Activated naive CD4-positive, alpha-beta T cell treated with anti-CD3 and anti-CD28 coated beads, Interleukin-2, amount 10 ng/mL, durations not matched to agents 7 days and 5 days (primary cell): ENCODE measurements around the gene CAPN15.

ENCODE experiments used
- CTCF ChIA-PET: fragments of 350-600 bp; sonication (Branson Sonifier 250); formaldehyde crosslinking; loops from one replicate; lab custom pipeline; 2021; ENCODE audit warnings: antibody characterized with exemption; lab: Charles Lee
- DNase-seq: peaks from one replicate; pipeline ENCODE4 v3.0.0-alpha.2; 2020
- H3K27ac Mint-ChIP-seq: one replicate; pipeline ENCODE4 v1.8.0; 2021; ENCODE audit warnings: mild to moderate bottlenecking, moderate library complexity, mixed read lengths
- H3K27me3 Mint-ChIP-seq: one replicate; pipeline ENCODE4 v1.8.0; 2021; ENCODE audit warnings: mild to moderate bottlenecking, mixed read lengths
- H3K36me3 Mint-ChIP-seq: one replicate; pipeline ENCODE4 v1.8.0; 2021; ENCODE audit warnings: mixed read lengths
- H3K4me1 Mint-ChIP-seq: one replicate; pipeline ENCODE4 v1.8.0; 2021; ENCODE audit warnings: mixed read lengths
- H3K4me3 Mint-ChIP-seq: one replicate; pipeline ENCODE4 v1.8.0; 2021; ENCODE audit warnings: mild to moderate bottlenecking, moderate library complexity, mixed read lengths
- H3K9me3 Mint-ChIP-seq: one replicate; pipeline ENCODE4 v1.8.0; 2021; ENCODE audit warnings: mixed read lengths

Gene CAPN15

DNA sequence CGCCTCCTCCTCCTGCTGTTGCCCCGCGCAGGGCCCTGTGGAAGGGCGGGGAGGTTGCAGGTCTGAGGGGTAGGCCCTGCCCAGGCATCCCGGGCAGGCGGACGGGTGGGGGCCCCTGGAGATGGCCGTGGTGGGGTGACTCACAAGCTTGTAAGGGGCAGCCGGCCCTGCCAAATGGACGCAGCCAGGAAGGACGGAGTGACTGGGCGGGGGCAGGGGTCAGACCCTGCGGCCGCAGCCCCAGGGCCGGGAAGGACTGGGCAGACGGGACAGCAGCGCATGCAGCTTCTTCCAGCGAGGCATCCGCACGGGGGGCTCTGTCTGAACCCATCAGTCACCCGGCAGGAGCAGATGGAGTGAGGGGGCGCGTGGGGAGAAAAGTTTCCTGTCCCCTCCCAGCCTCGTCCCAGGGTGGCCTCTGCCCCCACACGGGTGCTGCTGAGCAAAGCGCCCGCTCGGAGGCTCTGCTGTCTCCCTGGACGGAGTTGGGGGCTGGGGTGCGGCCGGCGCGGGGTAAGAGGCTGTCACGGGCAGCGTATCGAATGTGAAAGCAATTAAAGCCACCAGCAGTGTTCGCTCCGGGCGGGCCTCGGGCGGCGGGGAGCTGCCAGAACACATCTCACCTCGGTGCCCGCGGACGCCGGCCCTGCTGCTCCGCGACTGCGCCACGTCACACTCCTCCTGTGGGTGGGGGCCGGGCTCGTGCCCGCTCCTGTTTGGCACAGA, 27.3 kb downstream of the CAPN15 start:
- Mint-ChIP-seq H3K36me3 (peaks cover 4% of the 10 kb centered on the region), H3K27me3 (peaks cover 26% of the 10 kb centered on the region), H3K4me1 (no peaks in the 10 kb centered on the region), H3K4me3 (no peak overlapping the region), H3K9me3 (no peaks in the 10 kb centered on the region), H3K27ac (no peak overlapping the region)
- DNase-seq, result no peak
- CTCF ChIA-PET, result no interaction called here

DNA sequence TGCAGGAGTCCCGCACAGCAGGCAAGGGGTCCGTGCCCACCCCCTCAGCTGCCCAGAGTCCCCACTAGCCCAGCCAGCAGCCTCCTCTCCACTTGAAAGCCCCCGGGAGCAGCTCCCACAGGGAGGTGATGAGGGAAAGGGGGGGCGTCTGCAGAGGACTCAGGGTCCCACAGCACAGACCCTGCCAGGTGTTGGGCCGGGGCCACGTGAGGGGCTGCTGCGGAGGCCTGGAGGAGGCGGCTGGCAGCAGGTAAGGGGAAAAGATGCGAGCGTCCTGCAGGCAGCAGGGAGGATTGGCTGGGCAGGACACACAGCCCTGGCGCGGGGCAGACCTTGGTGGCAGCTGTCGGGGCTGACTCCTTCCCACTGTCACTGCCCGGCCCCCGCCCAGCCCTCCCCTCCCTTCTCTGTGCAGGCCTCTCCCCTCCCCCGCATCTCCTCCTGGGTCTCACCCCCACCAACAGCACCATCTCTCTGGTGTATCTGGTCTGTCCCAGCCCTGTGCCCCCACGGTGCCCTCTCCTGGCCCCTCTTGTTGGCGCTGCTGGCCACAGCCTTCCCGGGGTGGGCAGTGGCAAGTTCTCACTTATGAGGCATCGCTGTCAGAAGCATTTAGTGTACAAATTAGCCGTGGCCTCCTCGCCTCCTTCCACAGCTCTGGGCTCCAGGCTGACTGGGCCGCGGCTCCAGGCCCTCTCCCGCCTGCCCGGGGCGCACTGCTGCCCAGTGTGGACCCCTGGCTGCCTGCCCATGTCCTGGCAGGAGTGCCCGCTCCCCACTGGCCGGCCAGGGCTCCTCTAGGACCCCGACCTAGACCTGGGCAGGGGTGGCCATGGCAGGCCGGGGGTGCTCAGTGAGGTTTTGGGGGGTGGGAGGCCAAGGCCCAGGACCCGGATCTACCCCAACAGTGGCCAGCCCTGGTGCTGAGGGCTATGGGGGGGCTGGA, 28.3 kb downstream of the CAPN15 start:
- DNase-seq, result no peak
- H3K9me3 Mint-ChIP-seq, result no peaks in the 10 kb centered on the region
- no peak overlapping the region for H3K27ac Mint-ChIP-seq
- H3K4me1 Mint-ChIP-seq, result no peaks in the 10 kb centered on the region
- H3K36me3 Mint-ChIP-seq, result peaks cover 4% of the 10 kb centered on the region
- peaks cover 27% of the 10 kb centered on the region for H3K27me3 Mint-ChIP-seq
- no peak overlapping the region for H3K4me3 Mint-ChIP-seq
- CTCF ChIA-PET, result no interaction called here

DNA sequence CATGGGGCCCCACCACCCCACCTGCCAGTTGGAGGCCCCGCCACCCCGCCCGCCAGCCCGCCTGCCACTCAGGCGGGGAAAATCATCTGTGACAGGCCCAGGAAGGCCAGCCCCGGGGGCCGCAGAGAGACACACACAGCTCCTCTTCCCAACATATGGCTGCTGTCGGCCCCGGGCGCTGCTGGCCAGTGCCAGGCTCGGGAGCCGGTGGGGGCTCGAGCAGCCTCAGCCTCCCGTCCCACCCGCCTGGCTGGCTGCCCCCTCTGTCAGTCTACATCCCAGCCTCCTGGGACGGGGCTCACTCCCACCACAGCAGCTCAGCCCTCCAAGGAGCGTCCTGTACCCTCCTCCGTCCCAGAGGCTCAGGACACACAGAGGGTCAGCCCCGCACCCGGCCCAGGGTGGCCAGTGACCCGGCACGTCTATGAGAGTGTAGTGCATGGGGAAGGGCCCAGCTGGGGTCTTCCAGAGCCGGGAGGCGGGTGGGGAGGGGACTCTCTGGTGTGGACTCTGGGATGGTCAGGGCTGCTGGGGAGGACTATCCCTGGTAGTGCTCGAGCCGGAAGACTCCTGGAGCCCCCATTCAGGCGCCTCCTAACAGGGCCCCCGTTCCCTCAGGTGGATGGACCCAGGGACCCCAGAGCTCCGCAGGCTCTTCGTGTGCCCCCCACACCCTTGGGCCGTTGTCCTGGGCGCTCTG, 29.1 kb downstream of the CAPN15 start:
- Mint-ChIP-seq H3K27ac (no peak overlapping the region), H3K4me1 (no peaks in the 10 kb centered on the region), H3K36me3 (peaks cover 2% of the 10 kb centered on the region), H3K27me3 (peaks cover 35% of the 10 kb centered on the region), H3K9me3 (no peaks in the 10 kb centered on the region), H3K4me3 (no peak overlapping the region)
- DNase-seq, result no peak
- CTCF ChIA-PET, result no interaction called here

DNA sequence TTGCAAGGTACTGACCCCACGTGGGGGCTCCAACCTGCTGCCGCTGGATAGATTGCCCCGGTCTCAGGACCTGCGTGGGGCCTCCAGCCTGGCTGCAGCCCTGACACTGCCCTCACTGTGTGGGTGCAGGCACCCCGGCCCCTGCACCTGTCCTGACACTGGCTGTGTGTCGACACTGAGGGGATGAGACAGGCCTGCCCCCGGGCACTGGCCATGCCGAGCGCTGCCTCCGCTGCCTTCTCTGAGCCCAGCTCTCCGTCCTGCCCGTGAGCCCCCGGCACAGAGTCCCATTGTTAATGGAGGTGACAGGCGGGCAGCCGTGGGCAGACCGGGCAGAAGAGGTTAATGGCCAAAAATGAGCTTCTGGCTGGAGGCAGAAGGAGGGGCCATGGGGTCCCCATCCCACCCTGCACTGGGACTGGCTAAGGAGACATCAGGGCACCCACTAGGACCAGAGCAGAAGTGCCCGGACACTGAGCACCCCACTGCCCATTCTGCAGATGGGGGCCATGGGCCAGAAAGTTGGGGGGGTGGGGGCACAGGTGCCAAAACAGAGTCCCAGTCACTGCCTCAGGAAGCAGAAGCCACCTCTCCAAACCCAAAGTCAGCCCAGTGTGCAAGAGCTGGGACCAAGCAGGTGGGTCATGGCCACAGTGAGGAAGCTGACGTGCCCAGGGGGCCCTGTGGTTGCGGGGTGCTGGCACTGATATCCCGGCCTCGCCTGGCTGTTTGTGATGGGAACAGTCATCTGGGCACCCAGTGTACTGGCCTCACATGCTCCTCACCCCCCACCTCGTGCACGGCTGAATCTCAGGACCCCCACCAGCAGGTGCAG, 30.2 kb downstream of the CAPN15 start:
- H3K27ac Mint-ChIP-seq, result no peak overlapping the region
- CTCF ChIA-PET, result no interaction called here
- no peaks in the 10 kb centered on the region for H3K4me1 Mint-ChIP-seq
- no peaks in the 10 kb centered on the region for H3K9me3 Mint-ChIP-seq
- peaks cover 2% of the 10 kb centered on the region for H3K36me3 Mint-ChIP-seq
- peaks cover 45% of the 10 kb centered on the region for H3K27me3 Mint-ChIP-seq
- DNase-seq, result no peak
- H3K4me3 Mint-ChIP-seq, result no peak overlapping the region

DNA sequence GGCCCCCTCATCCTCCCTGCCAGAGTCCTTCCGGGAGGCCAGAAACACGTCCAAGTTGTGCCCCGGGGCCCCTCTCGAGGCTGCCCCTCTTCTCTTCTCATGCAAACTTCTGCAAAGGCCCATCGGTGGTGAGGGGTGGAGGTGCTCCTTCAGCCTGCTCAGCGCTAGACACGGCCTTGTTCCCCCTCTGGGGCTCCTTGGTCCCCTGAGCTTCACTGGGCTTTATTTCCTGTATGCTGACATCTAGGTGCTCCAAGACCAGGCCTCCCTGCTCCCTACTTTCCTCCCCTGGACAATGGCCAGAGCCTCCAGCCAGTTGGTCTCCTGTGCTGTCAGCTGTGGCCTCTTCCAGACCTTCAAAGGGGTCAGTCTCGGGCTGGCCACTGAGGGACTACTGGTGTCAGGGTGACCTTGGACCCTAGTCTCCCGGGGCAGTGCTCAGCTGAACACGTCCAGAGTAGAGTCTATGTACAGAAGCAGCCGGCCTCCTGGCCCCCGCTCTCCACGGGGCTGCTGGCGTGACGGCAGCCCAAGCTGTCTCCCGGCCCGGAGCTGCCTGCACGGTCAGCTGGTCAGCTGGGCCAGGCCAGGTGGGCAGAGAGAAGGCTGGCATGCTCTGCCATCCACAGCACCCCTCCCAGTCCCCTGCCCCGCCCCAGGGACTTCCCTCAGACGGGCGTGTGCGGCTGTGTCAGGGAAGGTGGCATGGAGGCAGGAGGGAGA, 30.9 kb downstream of the CAPN15 start:
- H3K27ac Mint-ChIP-seq, result no peak overlapping the region
- H3K36me3 Mint-ChIP-seq, result peaks cover 2% of the 10 kb centered on the region
- H3K27me3 Mint-ChIP-seq, result peaks cover 52% of the 10 kb centered on the region
- CTCF ChIA-PET, result no interaction called here
- no peak overlapping the region for H3K4me3 Mint-ChIP-seq
- H3K4me1 Mint-ChIP-seq, result no peaks in the 10 kb centered on the region
- H3K9me3 Mint-ChIP-seq, result no peaks in the 10 kb centered on the region
- DNase-seq, result no peak

DNA sequence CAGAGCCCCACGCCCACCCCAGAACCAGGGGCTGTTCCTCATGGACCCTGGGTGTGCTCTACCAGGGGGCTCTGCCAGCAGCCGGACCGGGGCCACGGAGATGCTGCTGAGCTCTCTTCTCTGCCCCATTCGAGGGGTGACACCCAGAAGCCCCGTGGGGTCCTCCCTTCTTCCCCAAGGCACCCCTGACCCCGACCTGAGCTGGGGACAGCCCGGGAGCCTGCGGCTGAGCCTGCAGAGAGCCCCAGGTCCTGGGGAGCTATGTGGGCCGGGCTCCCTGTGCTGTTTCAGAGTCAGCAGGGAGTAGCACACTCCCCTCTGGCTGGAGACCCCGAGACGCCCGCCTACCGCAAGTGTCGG, 31.5 kb downstream of the CAPN15 start:
- H3K4me3 Mint-ChIP-seq, result no peak overlapping the region
- CTCF ChIA-PET, result no interaction called here

GRCh38 chr16:559411-560203, 32.1 kb downstream of the CAPN15 start:
- CTCF ChIA-PET, result no interaction called here
- H3K27me3 Mint-ChIP-seq, result peaks cover 52% of the 10 kb centered on the region
- H3K27ac Mint-ChIP-seq, result no peak overlapping the region
- H3K9me3 Mint-ChIP-seq, result no peaks in the 10 kb centered on the region
- no peak overlapping the region for H3K4me3 Mint-ChIP-seq
- no peaks in the 10 kb centered on the region for H3K36me3 Mint-ChIP-seq
- no peaks in the 10 kb centered on the region for H3K4me1 Mint-ChIP-seq
- no peak for DNase-seq

More for the DNA sequence above, 31.5 kb downstream of the CAPN15 start:
- Mint-ChIP-seq H3K36me3 (peaks cover 2% of the 10 kb centered on the region), H3K27ac (no peak overlapping the region), H3K27me3 (peaks cover 52% of the 10 kb centered on the region), H3K4me1 (no peaks in the 10 kb centered on the region), H3K9me3 (no peaks in the 10 kb centered on the region)
- DNase-seq, result no peak

- CTCF ChIA-PET, result no interaction called here
- H3K4me3 Mint-ChIP-seq, result no peak within 1 kb of the TSS
- no peaks in the 10 kb centered on the region for H3K4me1 Mint-ChIP-seq
- H3K9me3 Mint-ChIP-seq, result no peaks in the 10 kb centered on the region
- peaks cover 52% of the 10 kb centered on the region for H3K27me3 Mint-ChIP-seq
- no peak for DNase-seq
- H3K27ac Mint-ChIP-seq, result no peak within 1 kb of the TSS
- H3K36me3 Mint-ChIP-seq, result no peaks in the 10 kb centered on the region
Measured at GRCh38 chr16:560204-560700, 32.7 kb downstream of the CAPN15 start, which contains the start of gene PRR35. Gene PRR35, plus strand, starts transcription at chr16:560394. Its CDS starts 2,901 bp downstream, at chr16:563295.

DNA sequence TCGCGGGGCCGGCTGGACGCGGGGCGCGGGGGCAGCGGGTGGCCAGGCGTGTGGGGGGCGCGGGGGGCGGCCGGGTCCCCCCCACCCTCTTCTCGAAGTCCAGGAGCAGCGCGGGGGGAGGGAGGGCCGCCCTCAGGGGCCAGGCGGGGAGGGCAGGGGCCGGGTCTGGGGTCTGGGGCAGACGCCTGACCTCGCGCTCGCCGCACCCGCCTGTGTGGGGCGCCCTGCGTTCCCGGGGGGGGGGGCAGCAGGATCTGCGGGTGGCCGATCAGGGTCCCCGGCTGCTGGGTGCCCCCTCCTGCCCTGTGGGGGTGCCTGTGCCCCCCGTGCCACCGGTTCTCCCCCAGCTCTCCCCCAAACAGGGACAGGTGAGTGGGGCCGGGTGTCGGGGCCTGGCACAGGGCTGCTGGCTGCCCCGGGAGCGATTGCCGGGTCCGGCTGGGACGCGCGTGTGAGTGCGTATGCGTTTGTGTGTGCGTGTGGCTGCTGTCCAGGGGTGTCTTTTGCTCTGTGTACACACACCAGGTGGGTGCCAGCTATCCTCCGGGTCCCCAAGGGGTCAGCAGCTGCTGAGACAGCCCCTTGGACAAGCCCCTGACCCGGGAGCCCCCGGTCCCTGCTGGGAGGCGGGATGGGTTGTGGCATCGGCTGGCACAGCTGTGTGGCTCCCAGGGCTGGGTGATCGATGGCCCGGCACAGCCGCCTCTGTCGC, 33.3 kb downstream of the CAPN15 start:
- Mint-ChIP-seq H3K27me3 (peaks cover 52% of the 10 kb centered on the region), H3K4me1 (no peaks in the 10 kb centered on the region), H3K27ac (no peak overlapping the region), H3K4me3 (no peak overlapping the region), H3K9me3 (no peaks in the 10 kb centered on the region), H3K36me3 (no peaks in the 10 kb centered on the region)
- CTCF ChIA-PET, result no interaction called here
- no peak for DNase-seq

DNA sequence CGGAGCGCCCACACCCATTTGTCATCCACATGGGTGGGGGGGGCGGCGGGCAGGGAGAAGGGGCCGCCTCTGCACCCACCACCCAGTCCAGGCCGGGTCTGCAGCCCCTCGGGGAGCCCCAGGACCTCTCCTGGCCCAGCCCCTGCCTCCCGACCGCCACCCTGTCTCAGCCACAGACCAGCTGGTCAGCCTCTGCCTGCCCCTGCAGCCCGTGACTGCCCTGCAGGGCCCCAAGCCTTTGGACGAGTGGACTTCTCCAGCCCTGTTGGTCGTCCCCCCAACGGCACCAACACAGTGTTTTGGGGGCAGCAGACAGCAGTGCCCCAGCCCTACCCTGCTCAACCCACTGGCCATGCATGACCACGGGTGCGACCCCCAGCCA, 33.9 kb downstream of the CAPN15 start:
- Mint-ChIP-seq H3K4me3 (no peak overlapping the region), H3K36me3 (no peaks in the 10 kb centered on the region), H3K27me3 (peaks cover 52% of the 10 kb centered on the region), H3K4me1 (peaks cover under 1% of the 10 kb centered on the region), H3K9me3 (no peaks in the 10 kb centered on the region), H3K27ac (no peak overlapping the region)
- CTCF ChIA-PET, result no interaction called here
- no peak for DNase-seq

DNA sequence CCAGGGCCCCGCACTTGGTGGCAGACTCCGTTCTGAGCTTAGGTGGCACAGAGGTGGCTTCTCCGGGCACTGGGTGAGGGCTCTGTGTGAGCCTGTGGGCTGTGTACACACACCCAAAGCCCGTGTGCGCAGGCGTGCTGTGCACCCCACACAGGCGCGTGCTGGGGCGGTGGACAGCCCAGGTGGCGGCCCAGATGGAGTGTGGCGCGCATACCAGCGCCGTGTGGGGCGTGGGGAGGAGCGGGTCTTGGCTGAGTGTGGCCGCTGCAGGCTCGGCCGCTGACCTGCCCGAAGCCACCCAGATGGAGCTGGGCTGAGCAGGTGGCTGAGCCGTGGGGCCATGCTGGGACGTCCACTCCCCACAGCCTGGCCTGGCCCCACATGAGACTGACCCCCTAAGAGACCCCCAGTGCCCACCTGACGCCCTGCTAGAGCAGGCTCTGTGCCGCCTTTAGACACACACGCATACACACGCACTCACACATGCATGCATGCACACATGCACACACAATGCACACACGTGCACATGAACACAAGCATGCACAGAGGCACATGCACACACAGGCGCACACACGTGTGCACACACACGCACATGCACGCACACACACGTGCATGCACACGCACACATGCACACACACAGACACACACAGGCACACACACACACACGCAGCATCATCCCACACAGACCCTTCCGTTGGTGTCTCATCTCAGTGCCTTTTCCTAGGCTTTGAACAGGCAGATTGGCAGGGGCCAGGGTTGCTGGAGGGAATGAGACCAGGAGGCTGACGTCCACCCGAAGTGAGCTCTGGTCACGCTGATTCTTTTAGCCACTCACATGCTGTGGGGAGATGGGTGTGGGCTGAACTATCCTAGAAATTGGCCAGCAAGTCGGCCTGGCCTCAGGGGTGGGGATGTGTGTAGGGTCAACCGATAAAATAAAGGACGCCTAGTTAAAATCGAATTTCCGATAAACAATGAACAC, 34.7 kb downstream of the CAPN15 start:
- Mint-ChIP-seq H3K4me1 (peaks cover 9% of the 10 kb centered on the region), H3K36me3 (no peaks in the 10 kb centered on the region), H3K27ac (no peak overlapping the region), H3K27me3 (peaks cover 51% of the 10 kb centered on the region), H3K9me3 (no peaks in the 10 kb centered on the region), H3K4me3 (no peak overlapping the region)
- CTCF ChIA-PET, result no interaction called here
- DNase-seq, result no peak
